HL-60 (cell line): Measurements from ENCODE around the gene NR5A1.
A peak's percentile ranks its signal among the peaks of the same experiment; 100 is the strongest.

Source experiments
- DNase-seq, 2 experiments: peaks; one replicate each; pipeline ENCODE4 v3.0.0-alpha.2; 2010 to 2020; ENCODE audit warnings: low read depth in 1 of 2, low spot score in 1 of 2
- H3K27ac ChIP-seq: fragments of 250-450 bp; sonication (Bioruptor Pico); replicated peaks from 2 replicates; pipeline ENCODE4 v1.5.1; 2020; ENCODE audit warnings: mild to moderate bottlenecking, moderate library complexity
- H3K27me3 ChIP-seq: fragments of 250-450 bp; sonication (Bioruptor Pico); 2 replicates; pipeline ENCODE4 v1.5.1; 2021; ENCODE audit warnings: mild to moderate bottlenecking, moderate library complexity; ENCODE audit not compliant: insufficient read depth, poor library complexity, severe bottlenecking
- H3K4me3 ChIP-seq: replicated peaks from 2 replicates; pipeline ENCODE4 v1.5.1; 2011; ENCODE audit warnings: mild to moderate bottlenecking, control low read depth, low read length; ENCODE audit not compliant: insufficient read depth
- CTCF ChIP-seq: IDR thresholded peaks from one replicate; pipeline ENCODE4 v1.5.1; 2011; ENCODE audit warnings: low read length, control low read depth, inconsistent platforms; ENCODE audit not compliant: insufficient read depth
- GABPA ChIP-seq: IDR thresholded peaks from 2 replicates; pipeline ENCODE4 v1.6.1; 2012; ENCODE audit warnings: low read depth
- POLR2AphosphoS5 ChIP-seq: IDR thresholded peaks from 2 replicates; pipeline ENCODE4 v1.6.1; 2012; ENCODE audit warnings: low read depth
- REST ChIP-seq: IDR thresholded peaks from 2 replicates; pipeline ENCODE4 v1.6.1; 2012; ENCODE audit warnings: low read depth; ENCODE audit not compliant: insufficient replicate concordance
- SPI1 ChIP-seq: IDR thresholded peaks from 2 replicates; pipeline ENCODE4 v1.6.1; 2012; ENCODE audit warnings: low read depth, mild to moderate bottlenecking, borderline replicate concordance

Gene NR5A1

GRCh38 chr9:124478354-124478753, 28.8 kb downstream of the NR5A1 start:
- Histone ChIP-seq H3K27me3 (no peaks in the 10 kb centered on the region), H3K4me3 (no peak overlapping the region), H3K27ac (no peak overlapping the region)
- DNase-seq = no peak
- TF ChIP-seq REST (no peak), CTCF (no peak), POLR2AphosphoS5 (no peak), GABPA (no peak), SPI1 (no peak)

GRCh38 chr9:124477648-124478285, 29.4 kb downstream of the NR5A1 start:
- TF ChIP-seq GABPA (no peak), CTCF (no peak), SPI1 (no peak), REST (no peak), POLR2AphosphoS5 (no peak)
- DNase-seq = no peak
- Histone ChIP-seq H3K27ac (no peak overlapping the region), H3K27me3 (no peaks in the 10 kb centered on the region), H3K4me3 (peak overlapping the region; percentile 15)

GRCh38 chr9:124477211-124477647, 30.0 kb downstream of the NR5A1 start:
- TF ChIP-seq POLR2AphosphoS5 (no peak), GABPA (no peak), SPI1 (no peak), REST (no peak), CTCF (no peak)
- DNase-seq = peak in 1 of 2 experiments; percentile 32
- H3K27me3 ChIP-seq = no peaks in the 10 kb centered on the region
- peak overlapping the region; percentile 15; the same call in 1 of the 2 replicates for H3K4me3 ChIP-seq
- no peak overlapping the region for H3K27ac ChIP-seq
